Loucy (cell line): Measurements from ENCODE around the gene RCAN2.

ENCODE experiments used
- CTCF ChIP-seq: fragments of 200-600 bp; sonication (generic); conservative IDR thresholded peaks from 2 replicates; pipeline ENCODE4 v1.5.1; 2014; ENCODE audit warnings: mild to moderate bottlenecking, antibody characterized with exemption, low read length
- EZH2phosphoT487 ChIP-seq: fragments of 200-600 bp; IDR thresholded peaks from 2 replicates; pipeline ENCODE4 v1.6.1; 2018; ENCODE audit warnings: antibody characterized with exemption, mild to moderate bottlenecking, moderate library complexity, borderline replicate concordance

GRCh38 chr6:46305236-46305635, 186.0 kb downstream of the RCAN2 start:
- TF ChIP-seq CTCF (no peak), EZH2phosphoT487 (no peak)
